Measurements from ENCODE around the gene PTPRT.

- TF ChIP-seq EZH2 (IDR thresholded peaks at IDR 0.05; ENCODE audit: borderline replicate concordance, low read depth, low read length, poor library complexity, severe bottlenecking) = no peak
- no peak for TF ChIP-seq CTCF (conservative IDR thresholded peaks at IDR 0.05; ENCODE audit: low read depth, low read length)
Observed at GRCh38 chr20:43155366-43156100, 34.2 kb downstream of the PTPRT start.
